ENCODE results near the gene TTC16. TPM values are rescaled to one million over a fixed set of nuclear protein-coding genes. Genes with fewer than 3 reads are reported as not detected.

The TTC16 gene
- total RNA-seq, 1 donor: not detected

GRCh38 chr9:127694890-127695720, 20.8 kb upstream of the TTC16 start:
- no peak overlapping the region for H3K4me3 ChIP-seq (ENCODE audit: low read depth, low read length)
- no peak for DNase-seq (ENCODE audit: low read depth)
- TF ChIP-seq, protein P1, sequence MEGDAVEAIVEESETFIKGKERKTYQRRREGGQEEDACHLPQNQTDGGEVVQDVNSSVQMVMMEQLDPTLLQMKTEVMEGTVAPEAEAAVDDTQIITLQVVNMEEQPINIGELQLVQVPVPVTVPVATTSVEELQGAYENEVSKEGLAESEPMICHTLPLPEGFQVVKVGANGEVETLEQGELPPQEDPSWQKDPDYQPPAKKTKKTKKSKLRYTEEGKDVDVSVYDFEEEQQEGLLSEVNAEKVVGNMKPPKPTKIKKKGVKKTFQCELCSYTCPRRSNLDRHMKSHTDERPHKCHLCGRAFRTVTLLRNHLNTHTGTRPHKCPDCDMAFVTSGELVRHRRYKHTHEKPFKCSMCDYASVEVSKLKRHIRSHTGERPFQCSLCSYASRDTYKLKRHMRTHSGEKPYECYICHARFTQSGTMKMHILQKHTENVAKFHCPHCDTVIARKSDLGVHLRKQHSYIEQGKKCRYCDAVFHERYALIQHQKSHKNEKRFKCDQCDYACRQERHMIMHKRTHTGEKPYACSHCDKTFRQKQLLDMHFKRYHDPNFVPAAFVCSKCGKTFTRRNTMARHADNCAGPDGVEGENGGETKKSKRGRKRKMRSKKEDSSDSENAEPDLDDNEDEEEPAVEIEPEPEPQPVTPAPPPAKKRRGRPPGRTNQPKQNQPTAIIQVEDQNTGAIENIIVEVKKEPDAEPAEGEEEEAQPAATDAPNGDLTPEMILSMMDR (IDR thresholded peaks at IDR 0.05; ENCODE audit: insufficient read depth, low read depth, low read length): no peak

- H3K4me3 ChIP-seq (ENCODE audit: low read depth, low read length): no peak overlapping the region
- peak; percentile 14 for DNase-seq (ENCODE audit: low read depth)
- TF ChIP-seq, protein P1 (IDR thresholded peaks at IDR 0.05; ENCODE audit: insufficient read depth, low read depth, low read length): no peak
Observed at GRCh38 chr9:127697575-127697974, 18.3 kb upstream of the TTC16 start.

DNA sequence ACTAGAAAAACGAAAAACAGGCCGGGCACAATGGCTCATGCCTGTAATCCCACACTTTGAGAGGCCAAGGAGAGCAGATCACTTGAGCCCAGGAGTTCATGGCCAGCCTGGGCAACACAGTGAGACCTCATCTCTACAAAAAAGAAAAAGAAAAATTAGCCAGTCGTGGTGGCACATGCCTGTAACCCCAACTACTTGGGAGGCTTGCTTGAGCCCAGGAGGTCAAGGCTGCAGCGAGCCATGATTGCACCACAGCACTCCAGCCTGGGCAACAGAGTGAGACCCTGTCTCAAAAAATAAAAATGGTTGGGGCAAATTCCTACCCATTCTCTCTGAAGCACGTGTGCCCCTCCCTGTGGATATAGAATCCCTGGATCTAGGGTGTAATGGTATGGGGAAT, 17.5 kb upstream of the TTC16 start:
- DNase-seq (ENCODE audit: low read depth): no peak
- TF ChIP-seq, protein P1 (IDR thresholded peaks at IDR 0.05; ENCODE audit: insufficient read depth, low read depth, low read length): no peak
- H3K4me3 ChIP-seq (ENCODE audit: low read depth, low read length): no peak overlapping the region

DNA sequence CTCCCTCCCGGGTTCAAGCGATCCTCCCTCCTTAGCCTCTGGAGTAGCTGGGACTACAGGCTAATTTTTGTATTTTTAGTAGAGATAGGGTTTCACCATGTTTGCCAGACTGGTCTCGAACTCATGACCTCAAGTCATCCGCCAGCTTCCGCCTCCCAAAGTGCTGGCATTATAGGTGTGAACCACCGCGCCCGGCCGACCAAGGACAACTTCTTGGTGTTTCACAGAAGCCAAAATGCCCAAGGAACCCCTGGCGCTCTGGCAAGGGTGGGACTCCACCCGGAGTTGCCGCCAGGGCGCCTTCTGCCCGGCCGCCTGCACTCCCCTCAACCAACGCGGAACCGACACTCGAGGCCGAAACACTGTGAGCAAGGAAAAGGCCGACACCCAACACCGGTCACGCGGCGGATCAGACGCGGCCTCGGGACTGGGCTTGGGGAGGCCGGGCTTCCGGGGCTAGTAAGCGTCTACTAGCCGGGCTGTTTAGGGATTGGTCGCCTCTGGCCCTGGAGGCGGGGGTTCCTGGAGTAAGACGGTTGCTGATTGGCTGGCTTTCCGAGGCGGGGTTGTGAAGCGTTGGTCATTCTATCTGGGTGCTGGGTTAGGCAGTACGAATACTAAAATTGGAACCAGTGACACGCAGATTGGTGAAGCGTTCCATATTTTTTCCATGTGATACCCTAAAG, 16.8 kb upstream of the TTC16 start:
- TF ChIP-seq, protein P1 (IDR thresholded peaks at IDR 0.05; ENCODE audit: insufficient read depth, low read depth, low read length): no peak
- peak overlapping the region; percentile 34 for H3K4me3 ChIP-seq (ENCODE audit: low read depth, low read length)
- peak; percentile 98 for DNase-seq (ENCODE audit: low read depth)

- no peak for DNase-seq (ENCODE audit: low read depth)
- no peak overlapping the region for H3K4me3 ChIP-seq (ENCODE audit: low read depth, low read length)
- TF ChIP-seq, protein P1 (IDR thresholded peaks at IDR 0.05; ENCODE audit: insufficient read depth, low read depth, low read length): no peak
Observed at GRCh38 chr9:127700140-127700539, 15.7 kb upstream of the TTC16 start.

GRCh38 chr9:127700594-127701255, 15.2 kb upstream of the TTC16 start:
- DNase-seq (ENCODE audit: low read depth): no peak
- TF ChIP-seq, protein P1 (IDR thresholded peaks at IDR 0.05; ENCODE audit: insufficient read depth, low read depth, low read length): no peak
- H3K4me3 ChIP-seq (ENCODE audit: low read depth, low read length): no peak overlapping the region
